HAP-1 (cell line): ENCODE results near the gene LRRC38.

ENCODE experiments used
- DNase-seq, 2 experiments: peaks; one replicate each; pipeline ENCODE4 v3.0.0-alpha.2; 2016 to 2020; ENCODE audit warnings: low spot score in 2 of 2
- H3K27me3 ChIP-seq: fragments of 250-450 bp; sonication (Bioruptor Pico); 2 replicates; pipeline ENCODE4 v1.5.1; 2020; ENCODE audit warnings: low read depth, mild to moderate bottlenecking, moderate library complexity
- H3K36me3 ChIP-seq: fragments of 250-450 bp; sonication (Bioruptor Pico); replicated peaks from 2 replicates; pipeline ENCODE4 v1.5.1; 2020; ENCODE audit warnings: mild to moderate bottlenecking
- H3K4me1 ChIP-seq: fragments of 250-450 bp; sonication (Bioruptor Pico); 2 replicates; pipeline ENCODE4 v1.5.1; 2020; ENCODE audit warnings: mild to moderate bottlenecking
- H3K4me3 ChIP-seq: fragments of 250-450 bp; sonication (Bioruptor Pico); 2 replicates; pipeline ENCODE4 v1.5.1; 2020; ENCODE audit warnings: mild to moderate bottlenecking, moderate library complexity
- H3K9me3 ChIP-seq: fragments of 250-450 bp; sonication (Bioruptor Pico); 2 replicates; pipeline ENCODE4 v1.5.1; 2020; ENCODE audit warnings: mild to moderate bottlenecking, moderate library complexity
- in situ Hi-C: fragments of 300-500 bp; cut with MboI; formaldehyde crosslinking; loops from 3 replicates; pipeline ENCODE4 v1.14.3; 2020; ENCODE audit warnings: low sequenced_read_pairs, inconsistent platforms, mixed read lengths

LRRC38 gene

GRCh38 chr1:13507075-13507474, 6.7 kb downstream of the LRRC38 start:
- Histone ChIP-seq H3K9me3 (no peaks in the 10 kb centered on the region), H3K36me3 (no peaks in the 10 kb centered on the region), H3K4me1 (no peaks in the 10 kb centered on the region), H3K27me3 (peaks cover 26% of the 10 kb centered on the region; the same call in 1 of the 2 replicates), H3K4me3 (no peak overlapping the region)
- DNase-seq: no peak
- in situ Hi-C loops: no loop called here

GRCh38 chr1:13505020-13505419, 8.8 kb downstream of the LRRC38 start:
- in situ Hi-C loops: no loop called here
- H3K27me3 ChIP-seq: 0 out of 2 replicates have a peak, but pooled peaks cover 12% of the 10 kb centered on the region
- no peaks in the 10 kb centered on the region for H3K36me3 ChIP-seq
- H3K4me3 ChIP-seq: no peak overlapping the region
- H3K4me1 ChIP-seq: no peaks in the 10 kb centered on the region
- H3K9me3 ChIP-seq: no peaks in the 10 kb centered on the region
- no peak for DNase-seq

- no peak for DNase-seq
- 0 out of 2 replicates have a peak, but pooled peaks cover 4% of the 10 kb centered on the region for H3K27me3 ChIP-seq
- in situ Hi-C loops: no loop called here
Measured at GRCh38 chr1:13500806-13501205, 13.0 kb downstream of the LRRC38 start.

GRCh38 chr1:13499422-13499821, 14.4 kb downstream of the LRRC38 start:
- Histone ChIP-seq H3K4me1 (no peaks in the 10 kb centered on the region), H3K36me3 (no peaks in the 10 kb centered on the region), H3K27me3 (no peaks in the 10 kb centered on the region), H3K4me3 (no peak overlapping the region), H3K9me3 (no peaks in the 10 kb centered on the region)
- in situ Hi-C loops: no loop called here
- no peak for DNase-seq

More at GRCh38 chr1:13500806-13501205, 13.0 kb downstream of the LRRC38 start:
- Histone ChIP-seq H3K4me3 (no peak overlapping the region), H3K36me3 (no peaks in the 10 kb centered on the region), H3K4me1 (no peaks in the 10 kb centered on the region), H3K9me3 (no peaks in the 10 kb centered on the region)

GRCh38 chr1:13498553-13498952, 15.2 kb downstream of the LRRC38 start:
- Histone ChIP-seq H3K36me3 (no peaks in the 10 kb centered on the region), H3K9me3 (no peaks in the 10 kb centered on the region)
- DNase-seq: no peak

GRCh38 chr1:13495186-13495585, 18.6 kb downstream of the LRRC38 start:
- no peaks in the 10 kb centered on the region for H3K4me1 ChIP-seq
- no peak overlapping the region for H3K4me3 ChIP-seq
- H3K27me3 ChIP-seq: no peaks in the 10 kb centered on the region
- in situ Hi-C loops: no loop called here
- DNase-seq: no peak
- no peaks in the 10 kb centered on the region for H3K9me3 ChIP-seq
- H3K36me3 ChIP-seq: no peaks in the 10 kb centered on the region

More at GRCh38 chr1:13498553-13498952, 15.2 kb downstream of the LRRC38 start:
- Histone ChIP-seq H3K4me1 (no peaks in the 10 kb centered on the region), H3K4me3 (no peak overlapping the region), H3K27me3 (no peaks in the 10 kb centered on the region)
- in situ Hi-C loops: no loop called here

- Histone ChIP-seq H3K27me3 (no peaks in the 10 kb centered on the region), H3K4me1 (no peaks in the 10 kb centered on the region), H3K9me3 (no peaks in the 10 kb centered on the region), H3K36me3 (no peaks in the 10 kb centered on the region), H3K4me3 (no peak overlapping the region)
- in situ Hi-C loops: no loop called here
- DNase-seq: no peak
Measured at GRCh38 chr1:13494712-13495111, 19.1 kb downstream of the LRRC38 start.

- in situ Hi-C loops: no loop called here
- Histone ChIP-seq H3K27me3 (no peaks in the 10 kb centered on the region), H3K9me3 (no peaks in the 10 kb centered on the region), H3K4me1 (no peaks in the 10 kb centered on the region), H3K4me3 (no peak overlapping the region), H3K36me3 (no peaks in the 10 kb centered on the region)
- no peak for DNase-seq
Measured at GRCh38 chr1:13494025-13494424, 19.8 kb downstream of the LRRC38 start.

GRCh38 chr1:13492711-13493110, 21.1 kb downstream of the LRRC38 start:
- Histone ChIP-seq H3K4me1 (no peaks in the 10 kb centered on the region), H3K27me3 (no peaks in the 10 kb centered on the region), H3K36me3 (no peaks in the 10 kb centered on the region), H3K9me3 (no peaks in the 10 kb centered on the region), H3K4me3 (no peak overlapping the region)
- no peak for DNase-seq
- in situ Hi-C loops: no loop called here

GRCh38 chr1:13487957-13488356, 25.8 kb downstream of the LRRC38 start:
- H3K27me3 ChIP-seq: no peaks in the 10 kb centered on the region
- in situ Hi-C loops: no loop called here
- no peaks in the 10 kb centered on the region for H3K4me1 ChIP-seq
- no peak for DNase-seq
- no peaks in the 10 kb centered on the region for H3K9me3 ChIP-seq
- no peak overlapping the region for H3K4me3 ChIP-seq
- H3K36me3 ChIP-seq: no peaks in the 10 kb centered on the region

GRCh38 chr1:13487143-13487868, 26.5 kb downstream of the LRRC38 start:
- in situ Hi-C loops: no loop called here
- Histone ChIP-seq H3K36me3 (no peaks in the 10 kb centered on the region), H3K4me1 (no peaks in the 10 kb centered on the region), H3K27me3 (no peaks in the 10 kb centered on the region), H3K4me3 (no peak overlapping the region), H3K9me3 (no peaks in the 10 kb centered on the region)
- DNase-seq: no peak

GRCh38 chr1:13483946-13484345, 29.9 kb downstream of the LRRC38 start:
- Histone ChIP-seq H3K27me3 (no peaks in the 10 kb centered on the region), H3K36me3 (no peaks in the 10 kb centered on the region), H3K4me3 (no peak overlapping the region), H3K4me1 (no peaks in the 10 kb centered on the region), H3K9me3 (no peaks in the 10 kb centered on the region)
- no peak for DNase-seq
- in situ Hi-C loops: no loop called here

GRCh38 chr1:13482600-13482999, 31.2 kb downstream of the LRRC38 start:
- H3K4me1 ChIP-seq: no peaks in the 10 kb centered on the region
- in situ Hi-C loops: no loop called here
- no peaks in the 10 kb centered on the region for H3K36me3 ChIP-seq
- H3K4me3 ChIP-seq: no peak overlapping the region
- no peaks in the 10 kb centered on the region for H3K27me3 ChIP-seq
- no peaks in the 10 kb centered on the region for H3K9me3 ChIP-seq
- no peak for DNase-seq

GRCh38 chr1:13479171-13479856, 34.5 kb downstream of the LRRC38 start:
- H3K4me1 ChIP-seq: no peaks in the 10 kb centered on the region
- DNase-seq: no peak
- in situ Hi-C loops: no loop called here
- H3K27me3 ChIP-seq: no peaks in the 10 kb centered on the region
- no peak overlapping the region for H3K4me3 ChIP-seq
- no peaks in the 10 kb centered on the region for H3K36me3 ChIP-seq
- H3K9me3 ChIP-seq: no peaks in the 10 kb centered on the region
